Thyroid gland (tissue), 4 donors: ENCODE measurements around the gene MIER3. TPM values are rescaled to one million over a fixed set of nuclear protein-coding genes. Genes with fewer than 3 reads are reported as not detected.

ENCODE experiments used
- total RNA-seq, 4 donors: library from RNA; depleted of rRNA; stranded (reverse); fragments of >200 nt; gene quantifications; one replicate each; pipeline ENCODE4 v1.2.3, GENCODE V29; 2016

Gene MIER3
- total RNA-seq, 4 donors from 2014 or later = 24.7 to 54.9 (median 29.7) TPM

Other genes starting within 250 kb of the MIER3 start
- gene MAP3K1, start 136.6 kb downstream of the MIER3 start, total RNA-seq = 100 to 1,000 TPM in 1 of 4 donors, 10 to 100 TPM in 3; 56.9 to 113 (median 66.4) TPM
- 10 to 100 TPM; 11.2 to 20.3 (median 14.3) TPM for gene SETD9, start 42.5 kb downstream of the MIER3 start, total RNA-seq
- 100 to 1,000 TPM in 2 of 4 donors, 10 to 100 TPM in 2; 89.4 to 109 (median 99.4) TPM for gene GPBP1, start 221.9 kb upstream of the MIER3 start, total RNA-seq